DOHH2 (cell line): Measurements from ENCODE around the gene LARP7.

ENCODE experiments used
- H3F3A ChIP-seq: fragments of 200-600 bp; sonication (generic), shearing (Covaris generic); 2 replicates; pipeline ENCODE4 v1.6.0; 2016; ENCODE audit warnings: antibody characterized with exemption, mild to moderate bottlenecking; ENCODE audit not compliant: control insufficient read depth, insufficient read depth
- H3K27ac ChIP-seq: fragments of 200-600 bp; sonication (generic); 2 replicates; pipeline ENCODE4 v1.5.1; 2014; ENCODE audit warnings: low read depth, mild to moderate bottlenecking, low read length, moderate library complexity
- H3K27me3 ChIP-seq: fragments of 200-600 bp; sonication (generic); 2 replicates; pipeline ENCODE4 v1.6.1; 2014; ENCODE audit warnings: mild to moderate bottlenecking, low read length, mixed read lengths; ENCODE audit not compliant: control insufficient read depth
- H3K36me3 ChIP-seq: fragments of 200-600 bp; sonication (generic); 2 replicates; pipeline ENCODE4 v1.6.1; 2014; ENCODE audit warnings: mild to moderate bottlenecking, low read length, moderate library complexity, mixed read lengths; ENCODE audit not compliant: control insufficient read depth
- H3K4me1 ChIP-seq: fragments of 200-600 bp; sonication (generic); 2 replicates; pipeline ENCODE4 v1.6.1; 2014; ENCODE audit warnings: mild to moderate bottlenecking, low read length, mixed read lengths; ENCODE audit not compliant: control insufficient read depth
- H3K4me2 ChIP-seq: fragments of 200-600 bp; sonication (generic); 2 replicates; pipeline ENCODE4 v1.6.0; 2014; ENCODE audit warnings: mild to moderate bottlenecking, low read length, moderate library complexity
- H3K4me3 ChIP-seq: fragments of 200-600 bp; sonication (generic); 2 replicates; pipeline ENCODE4 v1.5.1; 2014; ENCODE audit warnings: mild to moderate bottlenecking, low read length, mixed read lengths
- H3K79me2 ChIP-seq: fragments of 200-600 bp; sonication (generic); 2 replicates; pipeline ENCODE4 v1.6.1; 2014; ENCODE audit warnings: mild to moderate bottlenecking, low read length, mixed read lengths; ENCODE audit not compliant: control insufficient read depth
- H3K9me2 ChIP-seq: fragments of 200-600 bp; sonication (generic); replicated peaks from 2 replicates; pipeline ENCODE4 v1.6.1; 2014; ENCODE audit warnings: mild to moderate bottlenecking, low read length, mixed read lengths; ENCODE audit not compliant: control insufficient read depth
- H3K9me3 ChIP-seq: fragments of 200-600 bp; sonication (generic); 2 replicates; pipeline ENCODE4 v1.6.1; 2014; ENCODE audit warnings: antibody characterized with exemption, low read length, mixed read lengths; ENCODE audit not compliant: control insufficient read depth, insufficient read depth
- H4K20me1 ChIP-seq: fragments of 200-600 bp; sonication (generic); 2 replicates; pipeline ENCODE4 v1.6.0; 2014; ENCODE audit warnings: low read depth, mild to moderate bottlenecking, antibody characterized with exemption, low read length, moderate library complexity; ENCODE audit not compliant: control insufficient read depth, insufficient read depth
- CTCF ChIP-seq: fragments of 200-600 bp; sonication (generic); IDR thresholded peaks from one replicate; pipeline ENCODE4 v1.5.1; 2014; ENCODE audit warnings: antibody characterized with exemption, mild to moderate bottlenecking, low read depth, low read length; ENCODE audit not compliant: poor library complexity, severe bottlenecking
- EZH2phosphoT487 ChIP-seq: fragments of 200-600 bp; sonication (generic); IDR thresholded peaks from 2 replicates; pipeline ENCODE4 v1.6.1; 2017; ENCODE audit warnings: borderline replicate concordance, mild to moderate bottlenecking, antibody characterized with exemption, low read length, moderate library complexity, mixed read lengths

The LARP7 gene

GRCh38 chr4:112645541-112646329 is 8.8 kb downstream of the LARP7 start:
- no peak overlapping the region for H3K27ac ChIP-seq
- no peak overlapping the region for H3K4me2 ChIP-seq
- H3K9me3 ChIP-seq: no peaks in the 10 kb centered on the region
- H3K9me2 ChIP-seq: no peaks in the 10 kb centered on the region
- no peak for TF ChIP-seq EZH2phosphoT487
- TF ChIP-seq CTCF: no peak
- H3F3A ChIP-seq: peaks cover 2% of the 10 kb centered on the region
- peaks cover 59% of the 10 kb centered on the region for H3K36me3 ChIP-seq
- no peak overlapping the region for H3K4me3 ChIP-seq
- peaks cover 25% of the 10 kb centered on the region for H3K79me2 ChIP-seq
- no peaks in the 10 kb centered on the region for H3K27me3 ChIP-seq
- H3K4me1 ChIP-seq: 0 out of 2 replicates have a peak, but pooled peaks cover 4% of the 10 kb centered on the region
- no peaks in the 10 kb centered on the region for H4K20me1 ChIP-seq

GRCh38 chr4:112646632-112647537 is 9.9 kb downstream of the LARP7 start:
- H3K9me2 ChIP-seq: no peaks in the 10 kb centered on the region
- peaks cover 63% of the 10 kb centered on the region for H3K36me3 ChIP-seq
- no peak overlapping the region for H3K27ac ChIP-seq

GRCh38 chr4:112647785-112648184 is 10.8 kb downstream of the LARP7 start:
- H4K20me1 ChIP-seq: no peaks in the 10 kb centered on the region
- no peak overlapping the region for H3K27ac ChIP-seq
- no peak overlapping the region for H3K4me2 ChIP-seq
- H3K79me2 ChIP-seq: peaks cover 5% of the 10 kb centered on the region
- H3K4me3 ChIP-seq: no peak overlapping the region
- 0 out of 2 replicates have a peak, but pooled peaks cover 4% of the 10 kb centered on the region for H3K4me1 ChIP-seq
- H3K9me2 ChIP-seq: no peaks in the 10 kb centered on the region
- no peaks in the 10 kb centered on the region for H3K27me3 ChIP-seq
- H3K9me3 ChIP-seq: no peaks in the 10 kb centered on the region
- H3F3A ChIP-seq: peaks cover 2% of the 10 kb centered on the region
- TF ChIP-seq EZH2phosphoT487 (no peak), CTCF (no peak)
- peaks cover 61% of the 10 kb centered on the region for H3K36me3 ChIP-seq

More at GRCh38 chr4:112646632-112647537, 9.9 kb downstream of the LARP7 start:
- Histone ChIP-seq H4K20me1 (no peaks in the 10 kb centered on the region), H3K4me1 (0 out of 2 replicates have a peak, but pooled peaks cover 4% of the 10 kb centered on the region), H3F3A (peaks cover 2% of the 10 kb centered on the region), H3K27me3 (no peaks in the 10 kb centered on the region), H3K4me3 (no peak overlapping the region), H3K4me2 (no peak overlapping the region), H3K9me3 (no peaks in the 10 kb centered on the region), H3K79me2 (peaks cover 14% of the 10 kb centered on the region)
- TF ChIP-seq EZH2phosphoT487 (no peak), CTCF (no peak)
